SK-N-SH treated with all-trans-retinoic acid at 6 μM for 48 hours (cell line): ENCODE data around the gene SLC30A9.

ENCODE experiments used
- CSDC2 ChIP-seq: fragments of 250-450 bp; sonication (Bioruptor Pico); IDR thresholded peaks from 2 replicates; pipeline ENCODE4 v1.5.0; 2020; ENCODE audit warnings: mild to moderate bottlenecking, moderate library complexity
- TF ChIP-seq, protein P1 (sequence below): fragments of 250-450 bp; sonication (Bioruptor Pico); IDR thresholded peaks from 2 replicates; pipeline ENCODE4 v1.8.0; 2020; ENCODE audit warnings: mild to moderate bottlenecking, moderate library complexity, borderline replicate concordance

DNA sequence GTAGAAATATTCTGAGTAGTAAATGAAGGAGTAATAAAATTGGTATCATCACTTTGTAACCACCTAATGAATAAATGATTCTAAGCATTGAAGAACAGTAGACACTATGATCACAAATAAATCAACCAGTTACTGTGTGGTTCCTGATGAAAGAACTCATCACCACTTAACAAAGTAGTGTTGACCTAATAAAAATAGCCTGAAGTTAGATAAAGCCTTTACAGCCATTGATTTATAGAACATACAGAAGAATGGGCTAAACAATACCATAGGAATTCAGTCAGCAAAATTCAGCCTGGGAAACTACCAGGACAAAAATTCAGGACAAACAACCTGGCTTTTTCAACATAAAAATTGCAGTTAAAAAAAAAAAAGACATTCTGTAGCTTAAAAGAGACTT is 9.0 kb downstream of the SLC30A9 start:
- TF ChIP-seq CSDC2 (CRISPR knock-in tag): no peak
- TF ChIP-seq, protein P1, sequence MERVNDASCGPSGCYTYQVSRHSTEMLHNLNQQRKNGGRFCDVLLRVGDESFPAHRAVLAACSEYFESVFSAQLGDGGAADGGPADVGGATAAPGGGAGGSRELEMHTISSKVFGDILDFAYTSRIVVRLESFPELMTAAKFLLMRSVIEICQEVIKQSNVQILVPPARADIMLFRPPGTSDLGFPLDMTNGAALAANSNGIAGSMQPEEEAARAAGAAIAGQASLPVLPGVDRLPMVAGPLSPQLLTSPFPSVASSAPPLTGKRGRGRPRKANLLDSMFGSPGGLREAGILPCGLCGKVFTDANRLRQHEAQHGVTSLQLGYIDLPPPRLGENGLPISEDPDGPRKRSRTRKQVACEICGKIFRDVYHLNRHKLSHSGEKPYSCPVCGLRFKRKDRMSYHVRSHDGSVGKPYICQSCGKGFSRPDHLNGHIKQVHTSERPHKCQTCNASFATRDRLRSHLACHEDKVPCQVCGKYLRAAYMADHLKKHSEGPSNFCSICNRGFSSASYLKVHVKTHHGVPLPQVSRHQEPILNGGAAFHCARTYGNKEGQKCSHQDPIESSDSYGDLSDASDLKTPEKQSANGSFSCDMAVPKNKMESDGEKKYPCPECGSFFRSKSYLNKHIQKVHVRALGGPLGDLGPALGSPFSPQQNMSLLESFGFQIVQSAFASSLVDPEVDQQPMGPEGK: no peak
